NCI-H1105 (cell line): ENCODE data around the gene CIRBP.

Experiments
- DNase-seq: peaks from one replicate; lab custom pipeline; 2025; lab: John Stamatoyannopoulos, UW

CIRBP gene

GRCh38 chr19:1256646-1257474 lies 12.3 kb upstream of the CIRBP start:
- DNase-seq: no peak

GRCh38 chr19:1257475-1258162 lies 11.5 kb upstream of the CIRBP start:
- no peak for DNase-seq

GRCh38 chr19:1258163-1258492 lies 11.0 kb upstream of the CIRBP start:
- no peak for DNase-seq

- DNase-seq: no peak
Observed at GRCh38 chr19:1258707-1259205, 10.4 kb upstream of the CIRBP start.

- no peak for DNase-seq
Observed at GRCh38 chr19:1259206-1259875, 9.8 kb upstream of the CIRBP start.

GRCh38 chr19:1259876-1260748 lies 9.0 kb upstream of the CIRBP start:
- DNase-seq: no peak

- DNase-seq: peak; percentile 95
Observed at GRCh38 chr19:1260749-1261537, 8.2 kb upstream of the CIRBP start.

GRCh38 chr19:1261538-1261797 lies 7.7 kb upstream of the CIRBP start:
- no peak for DNase-seq

- no peak for DNase-seq
Observed at GRCh38 chr19:1261798-1262622, 7.1 kb upstream of the CIRBP start.

GRCh38 chr19:1262623-1263123 lies 6.5 kb upstream of the CIRBP start:
- no peak for DNase-seq

- no peak for DNase-seq
Observed at GRCh38 chr19:1263188-1263587, 5.9 kb upstream of the CIRBP start.

- DNase-seq: no peak
Observed at GRCh38 chr19:1264801-1265614, 4.1 kb upstream of the CIRBP start.

- DNase-seq: no peak
Observed at GRCh38 chr19:1265615-1266128, 3.5 kb upstream of the CIRBP start.

GRCh38 chr19:1266129-1266915 lies 2.8 kb upstream of the CIRBP start:
- peak; percentile 85 for DNase-seq

GRCh38 chr19:1266916-1267476 lies 2.1 kb upstream of the CIRBP start:
- peak; percentile 33 for DNase-seq

- DNase-seq: no peak
Observed at GRCh38 chr19:1267477-1268225, 1.5 kb upstream of the CIRBP start.
